ENCODE results near the gene DNAH17. TPM values are rescaled to one million over a fixed set of nuclear protein-coding genes. Genes with fewer than 3 reads are reported as not detected.

Gene DNAH17
- total and polyA plus RNA-seq, 2 of the 13 experiments (the other 11 are each of a cell fraction or from before 2014, with no cell fraction given), result 0.86 to 1.6 TPM

GRCh38 chr17:78476973-78477372 is 100.2 kb downstream of the DNAH17 start (continued):
- TF ChIP-seq UBTF (CRISPR knock-in tag; IDR thresholded peaks at IDR 0.05), result 0 out of 2 replicates have a peak, but pooled peaks have one; percentile 12
- no peak for TF ChIP-seq AHR (CRISPR knock-in tag; IDR thresholded peaks at IDR 0.05)
- no peak for TF ChIP-seq GATA4 (IDR thresholded peaks at IDR 0.05; ENCODE audit: borderline replicate concordance, low read depth)
- TF ChIP-seq RXRB (CRISPR knock-in tag; IDR thresholded peaks at IDR 0.05; ENCODE audit: borderline replicate concordance), result peak; percentile 47; the same call in 1 of the 2 replicates
- TF ChIP-seq TIGD3 (CRISPR knock-in tag; IDR thresholded peaks at IDR 0.05; ENCODE audit: borderline replicate concordance), result no peak
- no peak for TF ChIP-seq ETS1 (CRISPR knock-in tag; IDR thresholded peaks at IDR 0.05)
- TF ChIP-seq ZNF530 (CRISPR knock-in tag; IDR thresholded peaks at IDR 0.05; ENCODE audit: low read depth), result no peak
- no peak for TF ChIP-seq ZC3H4 (CRISPR knock-in tag; IDR thresholded peaks at IDR 0.05; ENCODE audit: borderline replicate concordance)
- TF ChIP-seq TCF7 (IDR thresholded peaks at IDR 0.05; ENCODE audit: low read depth), result no peak
- TF ChIP-seq ZNF510 (CRISPR knock-in tag; IDR thresholded peaks at IDR 0.05; ENCODE audit: low read depth), result no peak
- TF ChIP-seq SAFB2 (CRISPR knock-in tag; IDR thresholded peaks at IDR 0.05; ENCODE audit: borderline replicate concordance, low read depth), result no peak
- TF ChIP-seq YEATS4 (CRISPR knock-in tag; IDR thresholded peaks at IDR 0.05; ENCODE audit: borderline replicate concordance), result no peak
- no peak for TF ChIP-seq YY1 (IDR thresholded peaks at IDR 0.05; ENCODE audit: insufficient read depth, insufficient replicate concordance, low read depth, low read length)
- TF ChIP-seq GPBP1L1 (CRISPR knock-in tag; IDR thresholded peaks at IDR 0.05), result no peak
- TF ChIP-seq SATB2 (CRISPR knock-in tag; IDR thresholded peaks at IDR 0.05), result no peak
- no peak for TF ChIP-seq MTF1 (CRISPR knock-in tag; IDR thresholded peaks at IDR 0.05)
- TF ChIP-seq MTERF4 (CRISPR knock-in tag; IDR thresholded peaks at IDR 0.05), result no peak
- no peak for TF ChIP-seq ZSCAN31 (CRISPR knock-in tag; IDR thresholded peaks at IDR 0.05; ENCODE audit: low read depth)
- TF ChIP-seq ZSCAN30 (CRISPR knock-in tag; IDR thresholded peaks at IDR 0.05), result no peak
- TF ChIP-seq PLRG1 (conservative IDR thresholded peaks at IDR 0.05), result no peak
- TF ChIP-seq ZNF343 (CRISPR knock-in tag; IDR thresholded peaks at IDR 0.05), result no peak
- TF ChIP-seq PHF20 (CRISPR knock-in tag; IDR thresholded peaks at IDR 0.05), result no peak
- TF ChIP-seq TCF12 (IDR thresholded peaks at IDR 0.05), result no peak
- no peak for TF ChIP-seq TCF12 (CRISPR knock-in tag; IDR thresholded peaks at IDR 0.05)

All from HepG2 (cell line).